SKM-1 treated with dmso at 0.1 percent for 144 hours (cell line): ENCODE measurements around the gene TSSK3.
"Not testable (repeated sequence)": the region's sequence is repeated elsewhere in the genome, so short reads cannot be mapped to it uniquely, and the experiment has no call there.

Source experiments
- DNase-seq: peaks from one replicate; lab custom pipeline; 2025; ENCODE audit not compliant: unreplicated experiment; lab: John Stamatoyannopoulos, UW

TSSK3 gene

GRCh38 chr1:32394890-32395432, 32.6 kb downstream of the TSSK3 start:
- DNase-seq, result no peak

GRCh38 chr1:32396524-32396923, 34.2 kb downstream of the TSSK3 start:
- DNase-seq, result not testable (repeated sequence)

GRCh38 chr1:32398401-32398800, 36.1 kb downstream of the TSSK3 start:
- DNase-seq, result no peak

GRCh38 chr1:32399843-32400242, 37.5 kb downstream of the TSSK3 start:
- no peak for DNase-seq

- DNase-seq, result peak; percentile 27
Measured at GRCh38 chr1:32400876-32401631, 38.7 kb downstream of the TSSK3 start.

- DNase-seq, result no peak
Measured at GRCh38 chr1:32404946-32405345, 42.6 kb downstream of the TSSK3 start.

GRCh38 chr1:32405672-32406467, 43.5 kb downstream of the TSSK3 start:
- no peak for DNase-seq

GRCh38 chr1:32406629-32407111, 44.3 kb downstream of the TSSK3 start:
- DNase-seq, result no peak

GRCh38 chr1:32411261-32411660, 48.9 kb downstream of the TSSK3 start:
- DNase-seq, result no peak

- DNase-seq, result peak; percentile 67
Measured at GRCh38 chr1:32413507-32414185, 51.3 kb downstream of the TSSK3 start.
